ENCODE data around the gene EXOC6.

DNA sequence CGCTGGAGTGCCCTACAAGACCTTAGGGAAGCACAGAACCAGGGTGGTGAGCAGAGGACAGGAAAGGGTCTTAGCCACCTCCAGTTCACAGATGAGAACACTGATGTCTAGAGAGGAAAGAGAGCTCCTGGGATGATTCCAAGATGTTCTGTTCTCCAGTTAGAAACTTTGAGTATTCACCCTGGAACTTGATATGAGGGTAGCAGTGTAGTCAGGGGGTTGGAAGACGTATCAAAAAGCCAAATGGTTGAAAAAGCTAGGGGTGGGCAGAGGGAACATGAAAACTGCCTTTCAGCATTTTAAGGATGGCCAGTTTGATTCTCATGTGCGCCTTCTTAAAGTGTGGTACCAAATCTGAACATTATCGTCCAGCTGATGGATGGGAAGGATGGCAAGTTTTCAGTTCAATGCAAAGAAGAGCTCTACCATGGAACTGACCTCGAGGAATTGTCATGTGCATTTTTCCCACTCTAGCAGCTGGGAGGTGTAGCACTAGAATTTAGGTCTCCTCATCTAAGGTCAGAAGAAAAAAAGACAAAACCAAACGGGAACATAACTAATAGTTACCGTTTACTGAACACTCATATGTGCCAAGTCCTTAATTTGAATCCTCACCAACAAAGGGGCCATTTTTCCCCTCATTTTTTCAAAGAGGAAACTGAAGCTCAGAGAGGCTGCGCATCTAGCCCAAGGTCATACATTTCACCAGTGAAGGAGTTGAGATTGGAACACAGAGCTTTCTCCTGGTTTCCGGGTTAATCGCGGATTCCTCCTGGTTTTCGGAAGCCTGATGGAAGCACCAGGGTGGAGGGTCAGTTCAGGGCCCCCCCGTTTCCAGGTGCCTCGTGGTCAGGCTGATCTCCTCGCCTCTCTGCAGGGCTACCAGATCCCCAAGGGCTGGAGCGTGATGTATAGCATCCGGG lies 219.4 kb downstream of the EXOC6 start:
- TF ChIP-seq, protein P1, sequence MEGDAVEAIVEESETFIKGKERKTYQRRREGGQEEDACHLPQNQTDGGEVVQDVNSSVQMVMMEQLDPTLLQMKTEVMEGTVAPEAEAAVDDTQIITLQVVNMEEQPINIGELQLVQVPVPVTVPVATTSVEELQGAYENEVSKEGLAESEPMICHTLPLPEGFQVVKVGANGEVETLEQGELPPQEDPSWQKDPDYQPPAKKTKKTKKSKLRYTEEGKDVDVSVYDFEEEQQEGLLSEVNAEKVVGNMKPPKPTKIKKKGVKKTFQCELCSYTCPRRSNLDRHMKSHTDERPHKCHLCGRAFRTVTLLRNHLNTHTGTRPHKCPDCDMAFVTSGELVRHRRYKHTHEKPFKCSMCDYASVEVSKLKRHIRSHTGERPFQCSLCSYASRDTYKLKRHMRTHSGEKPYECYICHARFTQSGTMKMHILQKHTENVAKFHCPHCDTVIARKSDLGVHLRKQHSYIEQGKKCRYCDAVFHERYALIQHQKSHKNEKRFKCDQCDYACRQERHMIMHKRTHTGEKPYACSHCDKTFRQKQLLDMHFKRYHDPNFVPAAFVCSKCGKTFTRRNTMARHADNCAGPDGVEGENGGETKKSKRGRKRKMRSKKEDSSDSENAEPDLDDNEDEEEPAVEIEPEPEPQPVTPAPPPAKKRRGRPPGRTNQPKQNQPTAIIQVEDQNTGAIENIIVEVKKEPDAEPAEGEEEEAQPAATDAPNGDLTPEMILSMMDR (optimal IDR thresholded peaks at IDR 0.05 in 1 of 3, IDR thresholded peaks at IDR 0.05 in 1 of 3, conservative IDR thresholded peaks at IDR 0.05 in 1 of 3; ENCODE audit: extremely low read depth in 1 of 3, insufficient read depth in 2 of 3, low read length in 3 of 3), result no peak
- no peak for TF ChIP-seq EZH2 (IDR thresholded peaks at IDR 0.05; ENCODE audit: low read length)
